WTC11 (cell line): Measurements from ENCODE around the gene PRAMEF17.
"Not testable (repeated sequence)": the region's sequence is repeated elsewhere in the genome, so short reads cannot be mapped to it uniquely, and the experiment has no call there.

Experiments
- AR ChIP-seq: fragments of 250-450 bp; sonication (Bioruptor Pico); IDR thresholded peaks from 2 replicates; pipeline ENCODE4 v1.9.0; 2021; ENCODE audit warnings: mild to moderate bottlenecking
- CTCF ChIP-seq: fragments of 200-600 bp; IDR thresholded peaks from 2 replicates; pipeline ENCODE4 v1.8.0; 2022; ENCODE audit warnings: antibody characterized with exemption
- FOXK1 ChIP-seq: sonication (generic); formaldehyde crosslinking; IDR thresholded peaks from 2 replicates; pipeline ENCODE4 v1.8.0; 2022; ENCODE audit warnings: mild to moderate bottlenecking, moderate library complexity, missing genetic modification reagents
- MAX ChIP-seq: sonication (generic); formaldehyde crosslinking; IDR thresholded peaks from 2 replicates; pipeline ENCODE4 v1.8.0; 2022; ENCODE audit warnings: mild to moderate bottlenecking, missing genetic modification reagents
- MLX ChIP-seq: sonication (generic); formaldehyde crosslinking; IDR thresholded peaks from 2 replicates; pipeline ENCODE4 v1.8.1; 2023; ENCODE audit warnings: mild to moderate bottlenecking, missing genetic modification reagents, moderate library complexity
- MXD4 ChIP-seq: fragments of 250-450 bp; sonication (Bioruptor Pico); IDR thresholded peaks from 2 replicates; pipeline ENCODE4 v1.8.0; 2021; ENCODE audit warnings: mild to moderate bottlenecking, moderate library complexity, borderline replicate concordance
- NR2C2 ChIP-seq: sonication (generic); formaldehyde crosslinking; IDR thresholded peaks from 2 replicates; pipeline ENCODE4 v1.8.0; 2022; ENCODE audit warnings: mild to moderate bottlenecking, missing genetic modification reagents
- PRDM15 ChIP-seq: sonication (generic); formaldehyde crosslinking; IDR thresholded peaks from 2 replicates; pipeline ENCODE4 v1.8.0; 2022; ENCODE audit warnings: missing genetic modification reagents
- TEAD4 ChIP-seq: sonication (generic); formaldehyde crosslinking; IDR thresholded peaks from 2 replicates; pipeline ENCODE4 v1.8.0; 2022; ENCODE audit warnings: mild to moderate bottlenecking, missing genetic modification reagents
- TP53 ChIP-seq: sonication (generic); formaldehyde crosslinking; IDR thresholded peaks from 2 replicates; pipeline ENCODE4 v1.8.1; 2023; ENCODE audit warnings: mild to moderate bottlenecking, missing genetic modification reagents
- USF2 ChIP-seq: sonication (generic); formaldehyde crosslinking; IDR thresholded peaks from 2 replicates; pipeline ENCODE4 v1.8.1; 2023; ENCODE audit warnings: mild to moderate bottlenecking, missing genetic modification reagents, moderate library complexity
- ZNF232 ChIP-seq: sonication (generic); formaldehyde crosslinking; IDR thresholded peaks from 2 replicates; pipeline ENCODE4 v1.8.0; 2022; ENCODE audit warnings: mild to moderate bottlenecking, missing genetic modification reagents

GRCh38 chr1:13378983-13379382 lies 10.4 kb upstream of the PRAMEF17 start:
- TF ChIP-seq MLX (CRISPR knock-in tag); NR2C2; CTCF; MXD4; TP53 (CRISPR knock-in tag); ZNF232 (CRISPR knock-in tag); FOXK1 (CRISPR knock-in tag); AR; TEAD4 (CRISPR knock-in tag); USF2 (CRISPR knock-in tag); PRDM15; MAX (CRISPR knock-in tag): not testable (repeated sequence)
